Right lobe of liver (tissue), 6 donors: ENCODE data around the gene ELMO1. TPM values are rescaled to one million over a fixed set of nuclear protein-coding genes. Genes with fewer than 3 reads are reported as not detected.

Source experiments
- ATAC-seq, 4 donors: fragments of 200-7000 bp; cut with Tn5 transposase; one replicate each; pipeline ENCODE4 v1.9.1; 2020; ENCODE audit warnings: mild to moderate bottlenecking in 4 of 4, moderate library complexity in 4 of 4
- DNase-seq, 3 donors: peaks; one replicate each; pipeline ENCODE4 v3.0.0-alpha.2; 2020
- H3K27ac ChIP-seq, 3 donors: fragments of 200-600 bp; one replicate each; pipeline ENCODE4 v1.8.0; 2022
- H3K27me3 ChIP-seq, 2 donors: fragments of 200-600 bp; one replicate each; pipeline ENCODE4 v1.8.0; 2022
- H3K36me3 ChIP-seq, 4 donors: fragments of 200-600 bp; sonication (generic) in 1 of 4; one replicate each; pipeline versions ENCODE4 v1.5.1 to v1.8.0; 2017 to 2022; ENCODE audit warnings: control low read depth in 1 of 4
- H3K4me1 ChIP-seq, 4 donors: fragments of 200-600 bp; sonication (generic) in 1 of 4; one replicate each; pipeline versions ENCODE4 v1.5.1 to v1.8.0; 2017 to 2022; ENCODE audit warnings: control low read depth in 1 of 4
- H3K4me3 ChIP-seq, 3 donors: fragments of 200-600 bp; one replicate each; pipeline ENCODE4 v1.8.0; 2022
- H3K9me3 ChIP-seq, 4 donors: fragments of 200-600 bp; sonication (generic) in 1 of 4; one replicate each; pipeline versions ENCODE4 v1.5.1 to v1.8.0; 2017 to 2022; ENCODE audit warnings: control low read depth in 1 of 4
- CTCF ChIP-seq, 4 donors: fragments of 200-600 bp in 3 of 4; fragments of 450-650 bp in 1 of 4; IDR thresholded peaks; one replicate each; pipeline versions ENCODE4 v1.5.1 to v1.8.0; 2016 to 2022; ENCODE audit warnings: antibody characterized with exemption in 4 of 4, mild to moderate bottlenecking in 2 of 4
- POLR2A ChIP-seq: fragments of 450-650 bp; IDR thresholded peaks from one replicate; pipeline ENCODE4 v1.6.1; 2017; ENCODE audit warnings: antibody characterized with exemption, mild to moderate bottlenecking
- WGBS: methylation state at CpG from one replicate; pipeline ENCODE4 v1.1.6; 2018; ENCODE audit warnings: low coverage, low lambda C conversion rate; ENCODE audit not compliant: insufficient coverage; ENCODE audit errors: missing lambda C conversion rate; 5-methylcytosine and 5-hydroxymethylcytosine counted together
- intact Hi-C, 2 donors: fragments of 100-400 bp; cut with DNase I; formaldehyde crosslinking; loops; one replicate each; pipeline versions ENCODE4 v1.11.2 to v1.14.1; 2022
- total RNA-seq, 6 experiments: library from RNA; depleted of rRNA in 2 of 6; stranded (reverse); fragments of >200 nt in 2 of 6; fragmentation: NEBNext Ultra II Directional in 3 of 6; extraction: Animal tissue kit (Norgen Biotek cat#: 25700) in 3 of 6; gene quantifications; one replicate each; pipeline versions ENCODE4 v1.1.0 to v1.2.4, GENCODE V29; 2016 to 2023
- donor health status: DM: no; HTN: yes; CAD: no.
- donor health status: DM: no; HTN: no; CAD: no.
- donor health status: DM: no; HTN: no; CAD: no.
- donor health status: DM: no; HTN: yes; CAD: no.
- donor health status: DM: no; HTN: yes; CAD: no.

The ELMO1 gene
- total RNA-seq, 6 experiments from 2014 or later = 18.4 to 55.4 (median 25.1) TPM

DNA sequence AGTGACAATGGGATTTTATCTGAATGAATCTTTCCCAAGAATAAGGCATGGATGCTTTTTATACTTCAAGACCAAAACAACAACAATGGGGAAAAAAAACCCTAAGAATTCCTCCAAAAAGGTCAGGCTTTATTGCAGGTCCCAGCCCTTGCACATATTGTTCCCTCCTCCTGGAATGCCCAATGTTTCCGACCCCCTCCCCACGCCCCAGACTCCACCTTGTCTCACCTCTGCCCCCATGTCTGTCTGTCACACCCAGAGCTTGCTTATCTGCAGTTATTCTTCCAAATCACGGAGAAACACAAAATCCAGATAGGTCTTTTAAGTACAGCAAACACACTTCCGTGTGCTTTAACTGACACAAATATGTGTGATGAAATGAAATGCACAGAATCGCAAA, 43.5 kb downstream of the ELMO1 start:
- peaks cover 0 to 61% (median 21%) of the 10 kb centered on the region in 4 donors for H3K4me1 ChIP-seq
- TF ChIP-seq CTCF (IDR thresholded peaks at IDR 0.05) (no peak), POLR2A (no peak)
- intact Hi-C loops = no loop called here
- H3K36me3 ChIP-seq = no peaks in the 10 kb centered on the region
- 38% methylated on average over 5 of the region's 5 CpGs for WGBS
- no peak for ATAC-seq
- H3K4me3 ChIP-seq = no peak overlapping the region
- H3K9me3 ChIP-seq = no peaks in the 10 kb centered on the region
- DNase-seq = no peak
- H3K27ac ChIP-seq = peak overlapping the region in 2 of 3 donors; percentile 41 to 89
- no peaks in the 10 kb centered on the region for H3K27me3 ChIP-seq

GRCh38 chr7:37399876-37400421, 48.7 kb downstream of the ELMO1 start:
- DNase-seq (no peak), ATAC-seq (no peak)
- no peak for TF ChIP-seq POLR2A
- TF ChIP-seq CTCF (IDR thresholded peaks at IDR 0.05) = no peak
- Histone ChIP-seq H3K27me3 (no peaks in the 10 kb centered on the region), H3K27ac (no peak overlapping the region), H3K36me3 (no peaks in the 10 kb centered on the region), H3K4me1 (peaks cover 0 to 12% (median 0%) of the 10 kb centered on the region in 4 donors), H3K9me3 (no peaks in the 10 kb centered on the region), H3K4me3 (no peak overlapping the region)
- intact Hi-C loops = no loop called here
- WGBS = 86% methylated on average over 3 of the region's 3 CpGs

GRCh38 chr7:37398403-37398802, 50.3 kb downstream of the ELMO1 start:
- WGBS = 72% methylated on average over 6 of the region's 6 CpGs
- DNase-seq (no peak), ATAC-seq (peak; percentile 21 to 43 (median 38))
- intact Hi-C loops = no loop called here
- Histone ChIP-seq H3K4me1 (no peaks in the 10 kb centered on the region), H3K27ac (no peak overlapping the region), H3K4me3 (no peak overlapping the region), H3K9me3 (no peaks in the 10 kb centered on the region), H3K36me3 (no peaks in the 10 kb centered on the region), H3K27me3 (no peaks in the 10 kb centered on the region)
- TF ChIP-seq POLR2A (no peak), CTCF (IDR thresholded peaks at IDR 0.05) (no peak)

- no peak for TF ChIP-seq POLR2A
- no peak for TF ChIP-seq CTCF (IDR thresholded peaks at IDR 0.05)
- no peak overlapping the region for H3K4me3 ChIP-seq
- intact Hi-C loops = no loop called here
- H3K4me1 ChIP-seq = peaks cover 0 to 19% (median 2%) of the 10 kb centered on the region in 4 donors
- DNase-seq = no peak
- no peak for ATAC-seq
- 92% methylated on average over 1 of the region's 1 CpG for WGBS
- H3K9me3 ChIP-seq = no peaks in the 10 kb centered on the region
- no peak overlapping the region for H3K27ac ChIP-seq
- H3K36me3 ChIP-seq = no peaks in the 10 kb centered on the region
- H3K27me3 ChIP-seq = no peaks in the 10 kb centered on the region
Measured at GRCh38 chr7:37395618-37396259, 52.9 kb downstream of the ELMO1 start.
